GM21515 (cell line): ENCODE data around the gene DCLK3.

Experiments used
- ATAC-seq: cut with Tn5 transposase; IDR thresholded peaks from one replicate; pipeline ENCODE4 v1.9.1; 2021; ENCODE audit not compliant: unreplicated experiment

The DCLK3 gene

GRCh38 chr3:36763850-36764703 lies at the start of gene DCLK3:
Gene DCLK3 (minus strand): TSS chr3:36764553. CDS start chr3:36764263, 290 bp downstream.
- ATAC-seq: no peak

- ATAC-seq: no peak
Observed at GRCh38 chr3:36813305-36813704, 49.0 kb upstream of the DCLK3 start.

- ATAC-seq: no peak
Observed at GRCh38 chr3:36812240-36812639, 47.9 kb upstream of the DCLK3 start.

GRCh38 chr3:36811768-36812167 lies 47.4 kb upstream of the DCLK3 start:
- ATAC-seq: no peak

- ATAC-seq: no peak
Observed at GRCh38 chr3:36804295-36805055, 40.1 kb upstream of the DCLK3 start.

GRCh38 chr3:36803091-36803791 lies 38.9 kb upstream of the DCLK3 start:
- no peak for ATAC-seq

- ATAC-seq: no peak
Observed at GRCh38 chr3:36800533-36801116, 36.3 kb upstream of the DCLK3 start.

GRCh38 chr3:36796881-36797280 lies 32.5 kb upstream of the DCLK3 start:
- ATAC-seq: no peak

GRCh38 chr3:36796161-36796560 lies 31.8 kb upstream of the DCLK3 start:
- ATAC-seq: no peak

GRCh38 chr3:36795622-36796021 lies 31.3 kb upstream of the DCLK3 start:
- no peak for ATAC-seq

GRCh38 chr3:36792342-36792741 lies 28.0 kb upstream of the DCLK3 start:
- ATAC-seq: no peak

- no peak for ATAC-seq
Observed at GRCh38 chr3:36790765-36791164, 26.4 kb upstream of the DCLK3 start.

- ATAC-seq: no peak
Observed at GRCh38 chr3:36786921-36787890, 22.9 kb upstream of the DCLK3 start.

GRCh38 chr3:36784138-36784635 lies 19.8 kb upstream of the DCLK3 start:
- ATAC-seq: no peak

GRCh38 chr3:36777424-36778218 lies 13.3 kb upstream of the DCLK3 start:
- no peak for ATAC-seq

- no peak for ATAC-seq
Observed at GRCh38 chr3:36776436-36776835, 12.1 kb upstream of the DCLK3 start.

- ATAC-seq: no peak
Observed at GRCh38 chr3:36774052-36774451, 9.7 kb upstream of the DCLK3 start.

GRCh38 chr3:36771931-36772330 lies 7.6 kb upstream of the DCLK3 start:
- ATAC-seq: no peak

- no peak for ATAC-seq
Observed at GRCh38 chr3:36769926-36770325, 5.6 kb upstream of the DCLK3 start.
